A549 treated with DMSO at 1 μM for 4 hours (cell line): ENCODE measurements around the gene VAMP2. TPM values are rescaled to one million over a fixed set of nuclear protein-coding genes. Genes with fewer than 3 reads are reported as not detected.

ENCODE experiments used
- total RNA-seq: library from RNA; stranded (reverse); fragments of 200-300 nt; extraction: Qiagen RNA extraction; gene quantifications from 5 replicates; pipeline ENCODE4 v1.2.3, GENCODE V29; 2022; ENCODE audit warnings: low read depth

Gene VAMP2
- 21.5 to 27.7 TPM (median 25.6 TPM) in 5 replicates for total RNA-seq

GRCh38 chr17:8162233-8162996 is at the start of gene VAMP2:
Gene VAMP2, minus strand, starts transcription at chr17:8162948. Its CDS starts 69 bp downstream, at chr17:8162879.

DNA sequence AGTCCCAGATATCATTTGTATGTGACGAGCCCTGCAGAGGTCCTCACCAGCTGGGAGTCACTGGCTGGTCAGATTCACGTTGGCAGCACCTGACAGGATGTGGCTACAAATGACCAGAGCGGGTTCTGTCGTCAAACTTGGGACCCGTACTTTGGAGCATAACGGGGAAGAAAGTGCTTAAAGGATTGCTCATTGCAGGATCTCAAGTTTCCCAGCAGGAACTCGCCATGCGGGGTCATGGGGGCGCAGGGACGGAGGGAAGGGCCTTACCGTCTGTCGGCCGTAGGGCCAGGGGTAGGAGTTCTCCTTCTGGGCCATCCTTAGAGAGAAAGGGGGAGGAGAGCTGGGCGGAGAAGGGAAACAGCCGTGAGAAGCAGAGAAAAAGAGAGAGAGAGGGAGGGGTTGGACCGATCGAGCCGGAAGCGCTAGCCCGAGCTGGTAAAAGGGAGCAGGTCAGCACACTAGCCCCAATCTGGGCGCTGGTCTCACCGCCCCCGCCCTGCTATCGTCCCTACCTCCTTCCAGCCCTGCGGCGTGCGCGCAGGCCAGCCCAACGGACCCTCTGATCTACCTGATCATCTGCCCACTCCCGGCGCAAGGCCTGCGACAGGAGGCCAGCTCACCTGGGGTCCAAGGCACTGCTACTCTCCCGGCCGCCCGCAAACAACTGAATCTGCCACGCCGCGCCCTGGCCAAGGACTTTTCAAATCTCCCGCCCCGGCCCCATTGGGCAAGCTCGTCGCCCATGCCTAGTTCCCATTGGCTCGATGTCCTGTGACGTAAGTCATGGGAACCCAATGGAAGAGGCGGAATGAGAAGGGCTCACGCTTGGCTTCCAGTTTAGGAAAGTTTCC is 47.4 kb upstream of the VAMP2 start, which contains the start of gene AURKB:
AURKB (minus strand) TSS at position 669 of the 854 bp plus-strand sequence; CDS start at position 318, 351 bp downstream.

DNA sequence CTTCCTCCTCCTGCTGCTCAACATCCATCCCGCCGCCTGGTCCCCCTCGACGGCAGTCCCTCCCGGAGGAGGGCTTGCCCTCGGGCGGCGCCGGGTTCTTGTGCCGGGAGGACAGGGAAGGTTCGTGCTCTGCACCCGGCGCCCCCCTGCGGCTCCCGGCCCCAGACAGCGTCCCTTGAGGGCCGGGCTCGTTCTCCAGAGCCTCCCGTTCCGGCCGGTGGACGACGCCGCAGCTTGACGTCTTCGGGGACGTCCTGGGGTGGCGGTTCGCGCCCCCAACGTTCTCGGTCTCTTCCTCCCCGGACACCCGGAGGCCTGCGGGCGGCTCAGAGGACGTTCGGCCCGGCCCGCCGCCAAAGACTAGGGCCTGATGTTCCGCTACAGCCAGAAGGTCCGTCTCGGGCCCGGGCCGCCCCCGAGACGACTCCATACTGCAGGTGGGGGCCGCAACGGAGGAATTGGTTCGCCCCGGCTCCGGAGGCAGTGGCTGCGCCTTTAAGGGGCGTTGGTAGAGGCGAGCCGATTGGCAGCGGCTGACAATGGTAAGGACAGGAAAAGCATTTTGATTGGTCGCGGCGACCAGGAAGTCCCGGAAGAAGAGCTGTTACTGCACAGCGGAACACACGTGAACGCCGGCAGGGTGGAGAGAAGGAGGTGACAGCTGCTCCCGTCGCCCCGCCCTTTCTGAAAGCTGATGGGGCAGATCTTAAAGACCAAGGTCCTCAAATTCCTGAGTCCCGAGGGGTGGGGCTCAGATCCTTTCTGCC is 27.1 kb upstream of the VAMP2 start, which contains the start of gene BORCS6:
BORCS6 (minus strand) TSS at position 470 of the 767 bp plus-strand sequence; CDS start at position 430, 40 bp downstream.

GRCh38 chr17:8176197-8176940 is 13.6 kb upstream of the VAMP2 start, which contains the start of gene TMEM107:
Gene TMEM107, minus strand, starts transcription at chr17:8176380. Its CDS starts 94 bp downstream, at chr17:8176286.

GRCh38 chr17:8152112-8152775 is 10.5 kb downstream of the VAMP2 start, which contains the start of gene PER1:
Gene PER1, minus strand, starts transcription at chr17:8152404. Its CDS starts 1,698 bp downstream, at chr17:8150706.

DNA sequence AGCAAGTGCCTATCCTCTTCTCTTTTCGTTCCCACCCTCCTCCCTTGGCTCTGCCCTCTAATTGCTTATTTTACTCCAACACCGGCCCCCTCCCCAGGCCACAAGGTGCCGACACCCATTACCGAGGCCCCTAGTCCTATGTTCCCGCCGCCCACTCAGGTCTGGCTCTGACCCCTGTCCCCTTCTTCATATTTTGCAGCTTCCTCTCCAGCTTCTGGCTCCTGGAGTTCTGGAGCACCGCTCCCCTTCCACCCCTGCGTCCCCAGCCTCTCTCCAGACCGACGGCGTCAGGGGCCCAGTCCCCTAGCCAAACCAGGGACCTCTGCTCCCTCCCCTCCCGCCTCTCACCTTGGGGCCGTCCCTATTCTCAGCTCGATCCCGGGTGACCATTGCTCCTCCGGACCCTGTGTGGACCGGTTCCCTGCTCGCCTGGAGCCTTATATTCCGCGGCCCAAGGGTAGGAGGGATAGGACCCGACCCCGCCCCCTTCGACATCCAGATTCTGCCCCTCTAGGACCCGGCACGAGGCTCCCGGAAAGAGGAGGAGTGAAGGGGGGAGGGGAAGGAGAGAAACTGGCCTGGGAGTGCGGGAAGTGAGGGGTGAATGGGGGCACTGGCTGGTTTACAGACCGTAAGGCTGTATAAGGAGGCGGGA is 38.9 kb downstream of the VAMP2 start, which contains the start of gene HES7:
HES7 (minus strand) TSS at position 412 of the 655 bp plus-strand sequence; CDS start at position 390, 22 bp downstream.

GRCh38 chr17:8117980-8118768 is 44.6 kb downstream of the VAMP2 start, which contains the start of gene ALOXE3:
Gene ALOXE3, minus strand, starts transcription at chr17:8118514. Its CDS starts 524 bp downstream, at chr17:8117990.

Other genes with a start within 250 kb of the VAMP2 start
- gene RNF227, start 246.7 kb downstream of the VAMP2 start, total RNA-seq: 1.4 to 2.0 TPM (median 1.6 TPM) in 5 replicates
- gene KCNAB3, start 233.1 kb downstream of the VAMP2 start, total RNA-seq: 1.8 to 3.3 TPM (median 2.4 TPM) in 5 replicates
- 271 to 324 TPM (median 289 TPM) in 5 replicates for gene TRAPPC1, start 231.0 kb downstream of the VAMP2 start, total RNA-seq
- gene CNTROB, start 230.7 kb downstream of the VAMP2 start, total RNA-seq: 37.7 to 45.9 TPM (median 41.4 TPM) in 5 replicates
- not detected in 5 replicates for gene GUCY2D, start 160.3 kb downstream of the VAMP2 start, total RNA-seq
- gene ALOX15B, start 123.9 kb downstream of the VAMP2 start, total RNA-seq: not detected in 5 replicates
- 0.75 to 2.1 TPM (median 1.2 TPM) in 5 replicates for gene ALOX12B, start 75.2 kb downstream of the VAMP2 start, total RNA-seq
- gene ALOXE3, start 44.4 kb downstream of the VAMP2 start, total RNA-seq: 5.9 to 9.7 TPM (median 6.4 TPM) in 5 replicates
- 0.63 to 1.6 TPM (median 1.3 TPM) in 5 replicates for gene HES7, start 38.8 kb downstream of the VAMP2 start, total RNA-seq
- gene PER1, start 10.5 kb downstream of the VAMP2 start, total RNA-seq: 4.0 to 6.3 TPM (median 4.6 TPM) in 5 replicates
- gene TMEM107, start 13.4 kb upstream of the VAMP2 start, total RNA-seq: 16.2 to 19.5 TPM (median 18.8 TPM) in 5 replicates
- 5.3 to 8.3 TPM (median 6.8 TPM) in 5 replicates for gene BORCS6, start 27.2 kb upstream of the VAMP2 start, total RNA-seq
- gene AURKB, start 47.6 kb upstream of the VAMP2 start, total RNA-seq: 151 to 173 TPM (median 157 TPM) in 5 replicates
- 8.5 to 17.5 TPM (median 16.0 TPM) in 5 replicates for gene CTC1, start 85.1 kb upstream of the VAMP2 start, total RNA-seq
- gene PFAS, start 86.3 kb upstream of the VAMP2 start, total RNA-seq: 46.9 to 57.4 TPM (median 54.6 TPM) in 5 replicates
- 43.5 to 50.8 TPM (median 48.6 TPM) in 5 replicates for gene RANGRF, start 125.7 kb upstream of the VAMP2 start, total RNA-seq
- gene SLC25A35, start 132.5 kb upstream of the VAMP2 start, total RNA-seq: 5.6 to 7.7 TPM (median 7.2 TPM) in 5 replicates
- gene ARHGEF15, start 147.3 kb upstream of the VAMP2 start, total RNA-seq: 0.06 TPM in 1 of 5 replicates, not detected in the others
- not detected in 5 replicates for gene ODF4, start 176.9 kb upstream of the VAMP2 start, total RNA-seq
- 3,386 to 4,153 TPM (median 3,684 TPM) in 5 replicates for gene RPL26, start 220.2 kb upstream of the VAMP2 start, total RNA-seq
- gene RNF222, start 234.9 kb upstream of the VAMP2 start, total RNA-seq: not detected in 5 replicates